ENCODE measurements around the gene RXFP3.
A peak's percentile ranks its signal among the peaks of the same experiment; 100 is the strongest.

RXFP3 gene

GRCh38 chr5:33921002-33921401 lies 15.2 kb upstream of the RXFP3 start:
- H3K4me1 ChIP-seq (ENCODE audit: insufficient read depth, low read length): no peaks in the 10 kb centered on the region
- H3K9me3 ChIP-seq (ENCODE audit: control insufficient read depth, insufficient read depth, low read length): no peaks in the 10 kb centered on the region
- no peak overlapping the region for H3K9ac ChIP-seq (ENCODE audit: low read depth, low read length)
- H3K36me3 ChIP-seq (ENCODE audit: insufficient read depth, low read length): no peaks in the 10 kb centered on the region

- H3K9ac ChIP-seq (ENCODE audit: low read depth, low read length): no peak overlapping the region
- peaks cover 3% of the 10 kb centered on the region; the same call in 1 of the 2 replicates for H3K4me1 ChIP-seq (ENCODE audit: insufficient read depth, low read length)
- H3K9me3 ChIP-seq (ENCODE audit: control insufficient read depth, insufficient read depth, low read length): no peaks in the 10 kb centered on the region
- H3K36me3 ChIP-seq (ENCODE audit: insufficient read depth, low read length): no peaks in the 10 kb centered on the region
Measured at GRCh38 chr5:33925278-33925677, 10.9 kb upstream of the RXFP3 start.

GRCh38 chr5:33927685-33928084 lies 8.5 kb upstream of the RXFP3 start:
- Histone ChIP-seq H3K4me1 (ENCODE audit: insufficient read depth, low read length) (peaks cover 16% of the 10 kb centered on the region), H3K36me3 (ENCODE audit: insufficient read depth, low read length) (no peaks in the 10 kb centered on the region), H3K9me3 (ENCODE audit: control insufficient read depth, insufficient read depth, low read length) (no peaks in the 10 kb centered on the region), H3K9ac (ENCODE audit: low read depth, low read length) (no peak overlapping the region)

GRCh38 chr5:33928283-33928682 lies 7.9 kb upstream of the RXFP3 start:
- Histone ChIP-seq H3K4me1 (ENCODE audit: insufficient read depth, low read length) (peaks cover 16% of the 10 kb centered on the region), H3K36me3 (ENCODE audit: insufficient read depth, low read length) (no peaks in the 10 kb centered on the region), H3K9me3 (ENCODE audit: control insufficient read depth, insufficient read depth, low read length) (no peaks in the 10 kb centered on the region), H3K9ac (ENCODE audit: low read depth, low read length) (no peak overlapping the region)

GRCh38 chr5:33929925-33930690 lies 6.1 kb upstream of the RXFP3 start:
- no peak overlapping the region for H3K9ac ChIP-seq (ENCODE audit: low read depth, low read length)
- no peaks in the 10 kb centered on the region for H3K36me3 ChIP-seq (ENCODE audit: insufficient read depth, low read length)
- peaks cover 16% of the 10 kb centered on the region for H3K4me1 ChIP-seq (ENCODE audit: insufficient read depth, low read length)
- no peaks in the 10 kb centered on the region for H3K9me3 ChIP-seq (ENCODE audit: control insufficient read depth, insufficient read depth, low read length)

DNA sequence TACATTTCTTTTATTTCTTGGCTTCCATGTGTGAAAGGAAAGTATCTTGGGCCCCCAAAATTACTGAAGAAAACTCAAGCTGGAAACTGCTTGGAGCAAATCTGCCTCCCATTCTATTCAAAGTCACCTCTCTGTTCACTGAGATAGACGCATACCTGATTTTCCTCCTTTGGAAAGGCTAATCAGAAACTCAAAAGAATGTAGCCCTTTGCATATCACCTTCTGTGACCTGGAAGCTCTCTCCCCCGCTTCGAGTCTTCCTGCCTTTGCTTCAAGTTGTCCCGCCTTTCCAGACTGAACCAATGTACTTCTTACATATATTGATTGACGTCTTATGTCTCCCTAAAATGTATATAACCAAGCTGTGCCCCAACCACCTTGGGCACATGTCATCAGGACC lies 5.0 kb upstream of the RXFP3 start:
- Histone ChIP-seq H3K9ac (ENCODE audit: low read depth, low read length) (no peak overlapping the region), H3K9me3 (ENCODE audit: control insufficient read depth, insufficient read depth, low read length) (no peaks in the 10 kb centered on the region), H3K4me1 (ENCODE audit: insufficient read depth, low read length) (peaks cover 16% of the 10 kb centered on the region), H3K36me3 (ENCODE audit: insufficient read depth, low read length) (no peaks in the 10 kb centered on the region)

- peaks cover 16% of the 10 kb centered on the region for H3K4me1 ChIP-seq (ENCODE audit: insufficient read depth, low read length)
- no peaks in the 10 kb centered on the region for H3K9me3 ChIP-seq (ENCODE audit: control insufficient read depth, insufficient read depth, low read length)
- no peak overlapping the region for H3K9ac ChIP-seq (ENCODE audit: low read depth, low read length)
- no peaks in the 10 kb centered on the region for H3K36me3 ChIP-seq (ENCODE audit: insufficient read depth, low read length)
Measured at GRCh38 chr5:33933723-33934169, 2.4 kb upstream of the RXFP3 start.

DNA sequence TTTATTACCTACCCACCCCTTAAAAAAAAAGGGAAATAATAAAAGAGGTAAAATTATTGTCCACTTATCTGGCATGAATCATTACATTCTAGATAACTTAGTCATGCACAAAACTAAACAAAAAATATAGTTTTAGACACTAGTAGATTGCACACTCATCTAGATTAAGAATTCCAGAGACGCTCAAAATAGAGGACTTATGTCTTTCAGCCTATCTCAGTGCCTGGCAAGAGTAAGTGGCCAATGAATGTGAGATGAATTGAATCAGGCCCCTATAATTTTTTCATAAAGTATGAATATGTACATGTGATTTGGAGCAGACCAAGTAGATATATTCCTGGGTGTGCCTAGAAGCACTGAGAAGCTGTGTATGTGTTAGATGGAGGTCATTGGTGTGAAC lies 2.0 kb upstream of the RXFP3 start:
- H3K36me3 ChIP-seq (ENCODE audit: insufficient read depth, low read length): no peaks in the 10 kb centered on the region
- H3K9me3 ChIP-seq (ENCODE audit: control insufficient read depth, insufficient read depth, low read length): no peaks in the 10 kb centered on the region
- H3K9ac ChIP-seq (ENCODE audit: low read depth, low read length): no peak overlapping the region
- peaks cover 16% of the 10 kb centered on the region for H3K4me1 ChIP-seq (ENCODE audit: insufficient read depth, low read length)

DNA sequence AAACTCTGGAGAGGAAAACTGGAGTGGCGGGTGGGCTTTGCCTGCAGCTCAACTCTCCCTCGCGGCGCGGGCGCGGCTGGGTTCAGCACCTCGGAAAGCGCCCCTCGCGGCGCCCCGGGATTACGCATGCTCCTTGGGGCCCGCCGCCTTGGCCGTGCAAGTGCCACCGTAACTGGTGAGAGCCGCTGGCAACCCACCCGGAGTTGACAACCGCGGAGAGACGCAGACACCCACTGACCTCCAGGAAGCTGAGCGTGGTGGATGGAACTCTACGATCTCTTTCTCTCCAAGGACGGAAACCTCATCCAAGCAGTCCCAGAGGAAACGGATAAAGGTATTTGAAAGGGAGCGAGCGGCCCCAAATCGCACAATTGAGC lies 194 bp upstream of the RXFP3 start:
- H3K9ac ChIP-seq (ENCODE audit: low read depth, low read length): peak overlapping the region; percentile 38; the same call in 1 of the 2 replicates
- H3K9me3 ChIP-seq (ENCODE audit: control insufficient read depth, insufficient read depth, low read length): no peaks in the 10 kb centered on the region
- no peaks in the 10 kb centered on the region for H3K36me3 ChIP-seq (ENCODE audit: insufficient read depth, low read length)
- peaks cover 6% of the 10 kb centered on the region for H3K4me1 ChIP-seq (ENCODE audit: insufficient read depth, low read length)

DNA sequence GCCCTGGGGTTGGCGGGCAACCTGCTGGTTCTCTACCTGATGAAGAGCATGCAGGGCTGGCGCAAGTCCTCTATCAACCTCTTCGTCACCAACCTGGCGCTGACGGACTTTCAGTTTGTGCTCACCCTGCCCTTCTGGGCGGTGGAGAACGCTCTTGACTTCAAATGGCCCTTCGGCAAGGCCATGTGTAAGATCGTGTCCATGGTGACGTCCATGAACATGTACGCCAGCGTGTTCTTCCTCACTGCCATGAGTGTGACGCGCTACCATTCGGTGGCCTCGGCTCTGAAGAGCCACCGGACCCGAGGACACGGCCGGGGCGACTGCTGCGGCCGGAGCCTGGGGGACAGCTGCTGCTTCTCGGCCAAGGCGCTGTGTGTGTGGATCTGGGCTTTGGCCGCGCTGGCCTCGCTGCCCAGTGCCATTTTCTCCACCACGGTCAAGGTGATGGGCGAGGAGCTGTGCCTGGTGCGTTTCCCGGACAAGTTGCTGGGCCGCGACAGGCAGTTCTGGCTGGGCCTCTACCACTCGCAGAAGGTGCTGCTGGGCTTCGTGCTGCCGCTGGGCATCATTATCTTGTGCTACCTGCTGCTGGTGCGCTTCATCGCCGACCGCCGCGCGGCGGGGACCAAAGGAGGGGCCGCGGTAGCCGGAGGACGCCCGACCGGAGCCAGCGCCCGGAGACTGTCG lies 976 bp downstream of the RXFP3 start:
- no peaks in the 10 kb centered on the region for H3K9me3 ChIP-seq (ENCODE audit: control insufficient read depth, insufficient read depth, low read length)
- no peaks in the 10 kb centered on the region for H3K36me3 ChIP-seq (ENCODE audit: insufficient read depth, low read length)
- peaks cover 4% of the 10 kb centered on the region; the same call in 1 of the 2 replicates for H3K4me1 ChIP-seq (ENCODE audit: insufficient read depth, low read length)
- no peak overlapping the region for H3K9ac ChIP-seq (ENCODE audit: low read depth, low read length)

DNA sequence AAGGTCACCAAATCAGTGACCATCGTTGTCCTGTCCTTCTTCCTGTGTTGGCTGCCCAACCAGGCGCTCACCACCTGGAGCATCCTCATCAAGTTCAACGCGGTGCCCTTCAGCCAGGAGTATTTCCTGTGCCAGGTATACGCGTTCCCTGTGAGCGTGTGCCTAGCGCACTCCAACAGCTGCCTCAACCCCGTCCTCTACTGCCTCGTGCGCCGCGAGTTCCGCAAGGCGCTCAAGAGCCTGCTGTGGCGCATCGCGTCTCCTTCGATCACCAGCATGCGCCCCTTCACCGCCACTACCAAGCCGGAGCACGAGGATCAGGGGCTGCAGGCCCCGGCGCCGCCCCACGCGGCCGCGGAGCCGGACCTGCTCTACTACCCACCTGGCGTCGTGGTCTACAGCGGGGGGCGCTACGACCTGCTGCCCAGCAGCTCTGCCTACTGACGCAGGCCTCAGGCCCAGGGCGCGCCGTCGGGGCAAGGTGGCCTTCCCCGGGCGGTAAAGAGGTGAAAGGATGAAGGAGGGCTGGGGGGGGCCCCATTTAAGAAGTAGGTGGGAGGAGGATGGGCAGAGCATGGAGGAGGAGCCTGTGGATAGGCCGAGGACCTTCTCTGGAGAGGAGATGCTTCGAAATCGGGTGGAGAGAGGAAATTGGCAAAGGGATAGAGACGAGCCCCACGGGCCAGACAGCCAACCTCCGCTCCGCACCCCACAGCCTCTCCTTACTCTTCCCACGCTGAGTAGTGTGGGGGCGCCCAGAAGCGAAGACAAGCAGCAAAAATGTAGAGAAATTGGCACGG lies 1.7 kb downstream of the RXFP3 start:
- Histone ChIP-seq H3K36me3 (ENCODE audit: insufficient read depth, low read length) (no peaks in the 10 kb centered on the region), H3K9me3 (ENCODE audit: control insufficient read depth, insufficient read depth, low read length) (no peaks in the 10 kb centered on the region), H3K4me1 (ENCODE audit: insufficient read depth, low read length) (peaks cover 4% of the 10 kb centered on the region; the same call in 1 of the 2 replicates), H3K9ac (ENCODE audit: low read depth, low read length) (no peak overlapping the region)

DNA sequence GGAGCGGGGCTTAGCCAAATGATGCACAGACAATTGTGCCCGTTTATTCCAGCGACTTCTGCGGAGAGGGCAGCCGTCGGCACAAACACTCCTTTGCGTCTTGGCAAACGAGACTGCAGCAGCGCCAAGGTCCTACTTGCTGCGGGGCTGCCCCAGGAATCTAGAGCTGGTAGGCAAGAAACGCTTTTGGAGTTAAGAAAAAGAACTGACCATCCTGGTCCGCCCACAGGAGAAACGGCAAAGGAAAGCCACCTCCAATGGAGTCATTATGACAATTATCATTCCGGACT lies 2.3 kb downstream of the RXFP3 start:
- Histone ChIP-seq H3K4me1 (ENCODE audit: insufficient read depth, low read length) (peaks cover 4% of the 10 kb centered on the region; the same call in 1 of the 2 replicates), H3K9me3 (ENCODE audit: control insufficient read depth, insufficient read depth, low read length) (no peaks in the 10 kb centered on the region), H3K9ac (ENCODE audit: low read depth, low read length) (no peak overlapping the region), H3K36me3 (ENCODE audit: insufficient read depth, low read length) (no peaks in the 10 kb centered on the region)

GRCh38 chr5:33938881-33939280 lies 2.7 kb downstream of the RXFP3 start:
- H3K9ac ChIP-seq (ENCODE audit: low read depth, low read length): no peak overlapping the region
- no peaks in the 10 kb centered on the region for H3K36me3 ChIP-seq (ENCODE audit: insufficient read depth, low read length)
- peaks cover 4% of the 10 kb centered on the region; the same call in 1 of the 2 replicates for H3K4me1 ChIP-seq (ENCODE audit: insufficient read depth, low read length)
- no peaks in the 10 kb centered on the region for H3K9me3 ChIP-seq (ENCODE audit: control insufficient read depth, insufficient read depth, low read length)

DNA sequence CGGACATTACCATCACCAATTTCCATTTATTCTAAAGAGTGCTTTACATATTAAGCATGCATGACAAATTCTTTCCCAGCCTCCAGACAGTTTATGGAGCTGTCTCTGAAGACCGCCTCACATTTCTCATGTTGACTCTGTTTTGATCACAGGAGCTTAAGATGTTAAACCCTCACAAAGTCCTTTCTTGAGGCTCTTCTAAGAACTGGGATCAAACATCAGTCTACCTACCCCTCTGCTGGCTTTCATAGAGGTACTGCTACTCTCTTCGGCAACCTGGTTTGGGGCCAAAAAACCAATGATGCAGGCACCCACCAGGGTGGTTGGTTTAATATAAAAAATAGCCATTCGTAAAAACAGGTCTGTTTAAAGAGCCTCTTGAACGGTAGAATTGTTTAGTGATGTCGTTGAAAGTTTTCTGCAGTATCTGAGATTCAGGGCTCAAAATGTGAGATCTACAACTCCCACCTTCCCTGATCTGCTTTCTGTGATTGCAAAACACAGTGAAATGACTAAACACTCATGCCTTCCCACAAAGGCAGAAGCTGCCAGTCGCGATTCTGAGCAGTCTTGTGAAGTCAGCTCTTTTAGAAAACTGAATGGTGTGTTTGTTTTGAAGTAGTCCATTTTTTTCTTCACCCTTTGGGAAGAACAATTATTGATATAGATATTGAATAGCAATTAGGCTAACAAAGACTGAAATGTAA lies 3.5 kb downstream of the RXFP3 start:
- peaks cover 8% of the 10 kb centered on the region; the same call in 1 of the 2 replicates for H3K4me1 ChIP-seq (ENCODE audit: insufficient read depth, low read length)
- no peak overlapping the region for H3K9ac ChIP-seq (ENCODE audit: low read depth, low read length)
- H3K36me3 ChIP-seq (ENCODE audit: insufficient read depth, low read length): no peaks in the 10 kb centered on the region
- no peaks in the 10 kb centered on the region for H3K9me3 ChIP-seq (ENCODE audit: control insufficient read depth, insufficient read depth, low read length)

Measured in ES-I3 (cell line).